GM12875 (cell line): ENCODE measurements around the gene VSIR.

Experiments
- H3K4me3 ChIP-seq: one replicate; pipeline ENCODE4 v1.5.1; 2011; ENCODE audit warnings: low read depth, low read length, control low read depth
- TF ChIP-seq, protein P1 (sequence below): IDR thresholded peaks from 2 replicates; pipeline ENCODE4 v1.5.1; 2011; ENCODE audit warnings: low read depth, mild to moderate bottlenecking, control low read depth, inconsistent platforms, low read length, moderate library complexity, borderline replicate concordance; ENCODE audit not compliant: insufficient read depth

The VSIR gene

DNA sequence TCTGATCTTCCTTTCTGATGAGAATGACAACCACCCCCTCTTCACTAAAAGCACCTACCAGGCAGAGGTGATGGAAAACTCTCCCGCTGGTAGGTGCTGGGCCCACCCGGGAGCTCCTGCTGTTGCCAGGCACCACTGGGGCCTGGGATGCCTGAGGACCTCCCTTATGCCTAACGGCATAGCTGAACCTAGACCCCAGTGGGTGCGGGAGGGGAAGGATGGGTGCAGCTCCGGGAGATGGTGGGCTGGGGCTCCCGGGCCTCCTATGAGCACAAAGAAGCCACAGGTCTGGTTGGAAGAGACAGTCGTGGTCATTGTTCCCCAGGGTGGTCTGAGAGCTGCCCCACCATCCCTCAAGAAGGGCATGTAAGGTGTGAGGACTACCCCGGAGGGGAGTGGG is 15.6 kb upstream of the VSIR start:
- TF ChIP-seq, protein P1, sequence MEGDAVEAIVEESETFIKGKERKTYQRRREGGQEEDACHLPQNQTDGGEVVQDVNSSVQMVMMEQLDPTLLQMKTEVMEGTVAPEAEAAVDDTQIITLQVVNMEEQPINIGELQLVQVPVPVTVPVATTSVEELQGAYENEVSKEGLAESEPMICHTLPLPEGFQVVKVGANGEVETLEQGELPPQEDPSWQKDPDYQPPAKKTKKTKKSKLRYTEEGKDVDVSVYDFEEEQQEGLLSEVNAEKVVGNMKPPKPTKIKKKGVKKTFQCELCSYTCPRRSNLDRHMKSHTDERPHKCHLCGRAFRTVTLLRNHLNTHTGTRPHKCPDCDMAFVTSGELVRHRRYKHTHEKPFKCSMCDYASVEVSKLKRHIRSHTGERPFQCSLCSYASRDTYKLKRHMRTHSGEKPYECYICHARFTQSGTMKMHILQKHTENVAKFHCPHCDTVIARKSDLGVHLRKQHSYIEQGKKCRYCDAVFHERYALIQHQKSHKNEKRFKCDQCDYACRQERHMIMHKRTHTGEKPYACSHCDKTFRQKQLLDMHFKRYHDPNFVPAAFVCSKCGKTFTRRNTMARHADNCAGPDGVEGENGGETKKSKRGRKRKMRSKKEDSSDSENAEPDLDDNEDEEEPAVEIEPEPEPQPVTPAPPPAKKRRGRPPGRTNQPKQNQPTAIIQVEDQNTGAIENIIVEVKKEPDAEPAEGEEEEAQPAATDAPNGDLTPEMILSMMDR: no peak
- no peak overlapping the region for H3K4me3 ChIP-seq

DNA sequence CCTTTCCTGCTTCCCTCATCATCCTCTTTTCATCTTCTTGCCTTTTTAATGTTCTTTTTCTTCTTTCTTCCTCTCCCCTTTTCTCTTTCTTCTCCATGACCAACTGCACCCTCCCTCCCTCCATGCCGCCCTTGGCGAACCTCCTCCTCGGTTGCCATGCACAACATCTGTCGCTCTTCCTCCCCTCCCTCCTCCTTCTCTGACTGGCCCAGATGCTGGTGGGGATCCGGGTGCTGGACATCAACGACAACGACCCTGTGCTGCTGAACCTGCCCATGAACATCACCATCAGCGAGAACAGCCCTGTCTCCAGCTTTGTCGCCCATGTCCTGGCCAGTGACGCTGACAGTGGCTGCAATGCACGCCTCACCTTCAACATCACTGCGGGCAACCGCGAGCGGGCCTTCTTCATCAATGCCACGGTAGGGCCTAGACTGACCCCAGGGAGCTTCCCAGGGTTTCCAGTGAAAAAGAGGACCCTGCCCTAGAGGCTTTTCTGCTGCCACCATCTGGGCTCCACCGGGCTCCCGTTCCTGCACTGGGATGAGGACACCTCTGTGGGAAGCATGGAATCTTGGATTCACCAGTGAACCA is 11.5 kb upstream of the VSIR start:
- TF ChIP-seq, protein P1: no peak
- no peak overlapping the region for H3K4me3 ChIP-seq

DNA sequence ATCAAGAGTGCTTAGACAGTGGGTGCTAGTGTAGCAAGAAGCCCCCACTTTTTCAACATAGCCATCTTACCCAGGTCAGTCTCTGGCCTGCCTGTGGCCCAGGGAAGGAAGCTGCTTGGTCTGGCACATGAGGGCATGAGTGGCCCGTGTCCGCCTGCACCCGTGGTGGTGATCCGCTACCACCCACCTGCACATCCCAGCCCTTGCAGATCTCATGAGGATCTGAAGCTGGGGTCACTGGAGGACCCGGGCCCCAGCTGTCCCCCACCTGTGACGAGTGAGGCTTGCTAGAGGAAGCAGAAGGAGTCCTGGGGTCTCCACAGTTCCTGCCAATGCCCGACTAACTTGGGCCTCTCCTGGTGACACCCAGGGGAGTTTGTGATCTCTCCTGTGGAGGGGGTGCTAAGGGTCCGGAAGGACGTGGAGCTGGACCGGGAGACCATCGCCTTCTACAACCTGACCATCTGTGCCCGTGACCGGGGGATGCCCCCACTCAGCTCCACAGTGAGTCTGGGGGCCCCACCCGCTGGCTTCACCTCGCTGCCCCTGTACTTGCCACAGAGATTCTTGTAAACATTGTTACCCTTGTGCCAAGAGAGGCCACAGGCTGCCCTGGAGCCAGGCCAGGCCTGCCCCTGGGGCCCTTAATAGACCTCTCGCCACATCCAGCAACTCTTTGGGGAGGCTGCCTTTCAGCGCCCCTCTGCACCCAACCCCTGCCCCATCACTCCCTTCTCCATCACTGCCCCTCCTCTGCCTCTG is 10.8 kb upstream of the VSIR start:
- TF ChIP-seq, protein P1: no peak
- H3K4me3 ChIP-seq: no peak overlapping the region

DNA sequence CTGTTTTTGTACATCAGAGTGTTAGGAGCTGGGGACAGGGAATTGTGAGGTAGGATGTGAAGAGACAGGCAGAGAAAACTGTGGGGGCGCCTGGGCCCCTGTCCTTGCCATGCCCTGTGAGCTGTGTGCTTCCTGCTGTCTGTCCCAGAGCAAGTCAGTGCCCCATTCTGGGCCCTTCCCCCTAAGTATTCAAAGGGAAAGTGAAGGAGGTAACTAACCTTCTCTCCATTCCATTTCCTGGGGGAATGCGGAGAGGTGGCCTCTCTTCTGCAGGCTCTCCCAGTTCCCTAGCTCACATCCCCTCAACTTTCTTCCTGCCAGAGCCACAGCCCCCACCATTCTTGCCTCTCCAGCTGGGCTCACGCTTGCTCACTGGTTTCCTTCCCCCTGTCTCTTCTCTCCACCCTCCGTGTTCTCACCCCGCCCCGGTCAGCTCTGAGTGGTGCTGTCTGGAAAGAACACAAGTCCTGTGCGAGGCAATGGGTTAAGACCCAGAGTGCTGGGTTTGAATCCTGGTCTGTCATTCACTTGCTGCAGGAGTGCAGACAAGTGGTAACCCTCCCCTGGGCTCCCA is 9.7 kb upstream of the VSIR start:
- no peak overlapping the region for H3K4me3 ChIP-seq
- TF ChIP-seq, protein P1: no peak

DNA sequence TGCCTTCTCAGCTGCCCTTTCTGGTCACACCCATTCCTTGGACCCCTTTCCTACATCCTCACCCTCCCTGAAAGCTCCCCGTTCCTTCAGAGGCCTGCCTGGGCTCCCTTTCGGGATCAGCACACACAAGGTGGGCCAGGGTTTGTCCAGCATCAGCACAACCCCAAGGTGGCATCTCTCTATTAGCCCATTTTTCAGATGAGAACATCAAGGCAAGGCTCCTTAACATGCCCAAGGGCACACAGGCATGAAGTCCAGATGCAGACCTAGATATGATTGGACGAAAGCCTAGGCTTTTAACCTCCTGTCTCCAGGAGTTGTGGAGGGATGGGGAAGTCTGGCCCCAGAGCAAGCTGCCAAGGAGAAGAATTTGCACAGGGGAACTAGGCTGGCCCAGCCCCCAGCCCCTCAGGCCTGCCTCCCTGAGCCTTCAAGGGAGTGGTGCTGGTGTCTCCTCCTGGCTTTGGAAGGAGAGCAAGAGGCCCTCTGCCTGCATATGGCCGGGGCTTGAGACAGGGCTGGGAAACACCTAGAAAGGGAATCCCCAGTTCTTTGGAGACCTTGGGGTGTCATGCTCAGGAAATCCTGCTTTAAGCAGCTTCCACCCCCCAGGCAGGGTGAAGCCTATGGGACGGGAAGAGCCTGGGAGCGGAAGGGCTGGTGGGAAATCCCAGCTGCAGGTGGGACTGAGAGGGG is 9.0 kb upstream of the VSIR start:
- H3K4me3 ChIP-seq: no peak overlapping the region
- TF ChIP-seq, protein P1: no peak

DNA sequence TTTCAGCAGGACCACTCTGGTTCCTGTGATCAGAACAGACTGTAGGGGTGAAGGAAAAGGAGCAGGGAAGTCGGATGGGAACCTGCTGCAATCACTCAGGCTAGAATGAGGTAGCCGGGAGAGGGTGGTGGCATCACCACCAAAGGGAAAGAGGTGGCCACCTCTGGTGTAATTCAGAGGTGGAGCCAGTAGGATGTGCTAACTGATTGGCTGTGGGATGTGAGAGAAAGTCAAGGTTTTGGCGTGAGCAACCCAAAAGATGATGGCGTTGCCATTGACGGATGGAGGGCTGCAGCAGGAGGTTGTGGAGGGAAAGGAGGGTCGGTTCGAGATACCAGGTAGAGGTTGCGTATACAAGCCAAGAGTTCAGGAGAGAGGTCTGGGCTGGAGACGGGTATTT is 7.4 kb upstream of the VSIR start:
- TF ChIP-seq, protein P1: no peak
- H3K4me3 ChIP-seq: no peak overlapping the region
